CD4-positive, alpha-beta T cell (primary cell): ENCODE measurements around the gene SDHB. TPM values are rescaled to one million over a fixed set of nuclear protein-coding genes. Genes with fewer than 3 reads are reported as not detected.
A peak's percentile ranks its signal among the peaks of the same experiment; 100 is the strongest.

Experiments used
- ATAC-seq: fragments of 200-7000 bp; cut with Tn5 transposase; one replicate; pipeline ENCODE4 v1.10.0; 2022; ENCODE audit warnings: mild to moderate bottlenecking; ENCODE audit not compliant: poor library complexity
- CTCF ChIA-PET: fragments of 350-600 bp; sonication (Branson Sonifier 250); formaldehyde crosslinking; loops from one replicate; lab custom pipeline; 2021; ENCODE audit warnings: antibody characterized with exemption, inconsistent platforms; lab: Charles Lee
- POLR2A ChIA-PET: fragments of 350-600 bp; sonication (Branson Sonifier 250); formaldehyde crosslinking; loops from one replicate; lab custom pipeline; 2021; ENCODE audit warnings: antibody characterized with exemption, inconsistent platforms; lab: Charles Lee
- DNase-seq, 14 experiments: peaks; one replicate each; pipeline ENCODE4 v3.0.0-alpha.2; 2013 to 2020; ENCODE audit warnings: mixed read lengths in 2 of 14
- H3K27ac ChIP-seq, 2 donors: one replicate each; pipeline versions ENCODE4 v1.5.1 to v1.7.0; 2013; ENCODE audit warnings: low read length in 2 of 2, low read depth in 1 of 2, mild to moderate bottlenecking in 1 of 2
- H3K27me3 ChIP-seq, 2 experiments: 1 replicate in 1 of 2; 2 replicates in 1 of 2; pipeline versions ENCODE4 v1.6.1 to v1.7.0; 2013; ENCODE audit warnings: low read length in 2 of 2, control low read depth in 1 of 2, mild to moderate bottlenecking in 1 of 2, moderate library complexity in 1 of 2; ENCODE audit not compliant: insufficient read depth in 2 of 2, control insufficient read depth in 1 of 2
- H3K36me3 ChIP-seq: one replicate; pipeline ENCODE4 v1.6.1; 2013; ENCODE audit warnings: low read length, control low read depth; ENCODE audit not compliant: insufficient read depth
- H3K4me1 ChIP-seq: one replicate; pipeline ENCODE4 v1.6.1; 2013; ENCODE audit warnings: low read length, control low read depth; ENCODE audit not compliant: insufficient read depth
- H3K4me3 ChIP-seq: one replicate; pipeline ENCODE4 v1.5.1; 2013; ENCODE audit warnings: mild to moderate bottlenecking, low read length, moderate library complexity
- H3K9me3 ChIP-seq, 2 experiments: 1 replicate in 1 of 2; 2 replicates in 1 of 2; pipeline versions ENCODE4 v1.6.1 to v1.7.0; 2013; ENCODE audit warnings: low read length in 2 of 2, mild to moderate bottlenecking in 2 of 2, control low read depth in 1 of 2, moderate library complexity in 1 of 2; ENCODE audit not compliant: control insufficient read depth in 1 of 2, insufficient read depth in 1 of 2
- H3K27ac Mint-ChIP-seq: one replicate; pipeline ENCODE4 v1.8.0; 2020; ENCODE audit warnings: mixed read lengths
- H3K27me3 Mint-ChIP-seq: one replicate; pipeline ENCODE4 v1.8.0; 2021; ENCODE audit warnings: mixed read lengths
- H3K36me3 Mint-ChIP-seq: one replicate; pipeline ENCODE4 v1.8.0; 2021; ENCODE audit warnings: low read depth, mixed read lengths
- H3K4me1 Mint-ChIP-seq: one replicate; pipeline ENCODE4 v1.8.0; 2021; ENCODE audit warnings: low read depth, mixed read lengths
- H3K4me3 Mint-ChIP-seq: one replicate; pipeline ENCODE4 v1.8.0; 2020; ENCODE audit warnings: mild to moderate bottlenecking, mixed read lengths
- H3K9me3 Mint-ChIP-seq: one replicate; pipeline ENCODE4 v1.8.0; 2020; ENCODE audit warnings: mixed read lengths
- CTCF ChIP-seq: fragments of 200-600 bp; IDR thresholded peaks from one replicate; pipeline ENCODE4 v1.8.0; 2022; ENCODE audit warnings: antibody characterized with exemption, mild to moderate bottlenecking
- intact Hi-C, 2 experiments: fragments of 100-400 bp; cut with DNase I in 1 of 2; cut with micrococcal nuclease in 1 of 2; formaldehyde crosslinking; loops; one replicate each; pipeline versions ENCODE4 v1.15.1 to v1.9.0; 2023 to 2025; cut with DNase I, micrococcal nuclease
- total RNA-seq, 174 experiments: library from RNA in 2 of 174; stranded (reverse) in 2 of 174; gene quantifications; one replicate each; pipeline ENCODE4 v1.2.3 and lab custom pipeline; 2021 to 2026

The SDHB gene
- total RNA-seq, 2 experiments from 2014 or later = 53.9 to 56.2 TPM

DNA sequence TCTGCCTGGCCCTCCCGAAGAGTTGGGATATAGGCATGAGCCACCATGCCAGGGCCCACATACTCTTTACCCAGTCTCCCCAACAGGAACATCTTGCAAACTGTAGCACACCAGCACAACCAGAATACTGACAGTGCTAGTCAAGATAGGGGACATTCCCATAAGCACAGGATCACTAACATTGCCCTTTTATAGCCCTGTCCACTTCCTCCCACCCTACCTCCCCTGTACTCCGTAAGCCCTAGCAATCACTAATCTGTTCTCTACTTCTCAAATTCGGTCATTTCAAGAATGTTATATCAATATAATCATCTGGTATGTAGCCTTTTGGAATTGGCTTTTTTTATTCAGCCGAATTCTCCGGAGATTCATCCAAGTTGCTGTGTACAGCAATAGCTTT lies 5.9 kb downstream of the SDHB start:
- DNase-seq (no peak), ATAC-seq (no peak)
- Mint-ChIP-seq H3K9me3 (no peaks in the 10 kb centered on the region), H3K27ac (no peak overlapping the region), H3K27me3 (no peaks in the 10 kb centered on the region), H3K4me1 (peaks cover 38% of the 10 kb centered on the region), H3K4me3 (no peak overlapping the region), H3K36me3 (peaks cover 47% of the 10 kb centered on the region)
- Histone ChIP-seq H3K27ac (no peak overlapping the region), H3K4me1 (peaks cover 11% of the 10 kb centered on the region), H3K36me3 (peaks cover 38% of the 10 kb centered on the region), H3K9me3 (no peaks in the 10 kb centered on the region), H3K4me3 (no peak overlapping the region), H3K27me3 (no peaks in the 10 kb centered on the region)
- ChIA-PET POLR2A (no interaction called here), CTCF (no interaction called here)
- TF ChIP-seq CTCF = no peak
- intact Hi-C loops = no loop called here

DNA sequence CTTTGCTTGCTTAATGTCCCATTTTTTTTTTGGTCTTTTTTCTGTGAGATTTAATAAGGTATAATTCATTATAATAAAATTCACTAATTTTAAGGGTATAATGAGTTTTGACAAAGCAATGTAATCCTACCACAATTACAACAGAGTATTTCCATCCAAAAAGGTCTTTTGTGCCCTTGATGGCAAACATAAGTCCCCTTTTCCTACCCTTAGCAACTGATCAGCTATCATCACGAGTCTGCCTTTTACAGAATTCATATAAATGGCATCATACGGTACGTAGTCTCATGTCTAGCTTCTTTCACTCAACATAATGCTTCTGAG lies 7.5 kb downstream of the SDHB start:
- Histone ChIP-seq H3K27me3 (no peaks in the 10 kb centered on the region), H3K4me3 (no peak overlapping the region), H3K27ac (no peak overlapping the region), H3K4me1 (peaks cover 3% of the 10 kb centered on the region), H3K9me3 (no peaks in the 10 kb centered on the region), H3K36me3 (peaks cover 52% of the 10 kb centered on the region)
- no peak overlapping the region for H3K4me3 Mint-ChIP-seq
- CTCF ChIA-PET = interaction anchor here (0.8 to 1.7 kb wide), 3 partner anchors 86 to 95 kb away, joined by 3 to 7 read pairs (median 4); no protein-coding TSS in a partner anchor
- ATAC-seq (no peak), DNase-seq (no peak)
- H3K9me3 Mint-ChIP-seq = no peaks in the 10 kb centered on the region
- intact Hi-C loops = loop anchor here (1.0 kb wide), 1 partner anchor 95 kb away; no protein-coding TSS in a partner anchor
- no peaks in the 10 kb centered on the region for H3K27me3 Mint-ChIP-seq
- H3K27ac Mint-ChIP-seq = peak overlapping the region; percentile 31
- H3K4me1 Mint-ChIP-seq = peaks cover 24% of the 10 kb centered on the region
- H3K36me3 Mint-ChIP-seq = peaks cover 60% of the 10 kb centered on the region
- POLR2A ChIA-PET = interaction anchor here (1.7 kb wide), 1 partner anchor 24 kb away, joined by 3 read pairs; no protein-coding TSS in a partner anchor
- TF ChIP-seq CTCF = no peak

GRCh38 chr1:17045634-17046333 lies 8.0 kb downstream of the SDHB start:
- Mint-ChIP-seq H3K27ac (peak overlapping the region; percentile 31), H3K36me3 (peaks cover 58% of the 10 kb centered on the region), H3K27me3 (no peaks in the 10 kb centered on the region), H3K9me3 (no peaks in the 10 kb centered on the region), H3K4me1 (peaks cover 19% of the 10 kb centered on the region), H3K4me3 (peak overlapping the region; percentile 47)
- ChIA-PET POLR2A (interaction anchor here (1.7 kb wide), 1 partner anchor 24 kb away, joined by 3 read pairs; no protein-coding TSS in a partner anchor), CTCF (interaction anchor here (0.9 to 1.7 kb wide), 2 partner anchors 85 to 94 kb away, joined by 4 to 7 read pairs; no protein-coding TSS in a partner anchor)
- Histone ChIP-seq H3K4me3 (no peak overlapping the region), H3K36me3 (peaks cover 54% of the 10 kb centered on the region), H3K4me1 (peaks cover 3% of the 10 kb centered on the region), H3K27ac (no peak overlapping the region), H3K27me3 (no peaks in the 10 kb centered on the region), H3K9me3 (no peaks in the 10 kb centered on the region)
- peak; percentile 72 for TF ChIP-seq CTCF
- ATAC-seq = peak; percentile 44
- DNase-seq = peak in 3 of 14 experiments; percentile 50 to 58 (median 57)
- intact Hi-C loops = loop anchor here (1.0 kb wide), 1 partner anchor 94 kb away; no protein-coding TSS in a partner anchor
